ENCODE measurements around the gene P2RY1.
"Not testable (repeated sequence)": the region's sequence is repeated elsewhere in the genome, so short reads cannot be mapped to it uniquely, and the experiment has no call there.

P2RY1 gene

GRCh38 chr3:152839511-152839910, 4.6 kb downstream of the P2RY1 start:
- DNase-seq (ENCODE audit: low read depth in 2 of 2): no peak

GRCh38 chr3:152841131-152841530, 6.2 kb downstream of the P2RY1 start:
- no peak for DNase-seq (ENCODE audit: low read depth in 2 of 2)

GRCh38 chr3:152842413-152842812, 7.5 kb downstream of the P2RY1 start:
- no peak for DNase-seq (ENCODE audit: low read depth in 2 of 2)

- DNase-seq (ENCODE audit: low read depth in 2 of 2): no peak
These were observed 9.0 kb downstream of the P2RY1 start for GRCh38 chr3:152843955-152844354.

- DNase-seq (ENCODE audit: low read depth in 2 of 2): not testable (repeated sequence)
These were observed 11.8 kb downstream of the P2RY1 start for GRCh38 chr3:152846572-152847202.

- DNase-seq (ENCODE audit: low read depth in 2 of 2): not testable (repeated sequence)
These were observed 12.7 kb downstream of the P2RY1 start for GRCh38 chr3:152847599-152847998.

- no peak for DNase-seq (ENCODE audit: low read depth in 2 of 2)
These were observed 15.2 kb downstream of the P2RY1 start for GRCh38 chr3:152849996-152850578.

GRCh38 chr3:152853196-152853595, 18.3 kb downstream of the P2RY1 start:
- no peak for DNase-seq (ENCODE audit: low read depth in 2 of 2)

- no peak for DNase-seq (ENCODE audit: low read depth in 2 of 2)
These were observed 22.2 kb downstream of the P2RY1 start for GRCh38 chr3:152857082-152857481.

GRCh38 chr3:152858170-152858800, 23.4 kb downstream of the P2RY1 start:
- DNase-seq (ENCODE audit: low read depth in 2 of 2): no peak

- DNase-seq (ENCODE audit: low read depth in 2 of 2): no peak
These were observed 25.8 kb downstream of the P2RY1 start for GRCh38 chr3:152860736-152861135.

GRCh38 chr3:152865668-152866245, 30.8 kb downstream of the P2RY1 start:
- DNase-seq (ENCODE audit: low read depth in 2 of 2): no peak

- DNase-seq (ENCODE audit: low read depth in 2 of 2): no peak
These were observed 35.1 kb downstream of the P2RY1 start for GRCh38 chr3:152870027-152870426.

GRCh38 chr3:152873314-152873713, 38.4 kb downstream of the P2RY1 start:
- DNase-seq (ENCODE audit: low read depth in 2 of 2): not testable (repeated sequence)

- no peak for DNase-seq (ENCODE audit: low read depth in 2 of 2)
These were observed 40.2 kb downstream of the P2RY1 start for GRCh38 chr3:152874896-152875749.

GRCh38 chr3:152879130-152879789, 44.3 kb downstream of the P2RY1 start:
- no peak for DNase-seq (ENCODE audit: low read depth in 2 of 2)

- no peak for DNase-seq (ENCODE audit: low read depth in 2 of 2)
These were observed 44.9 kb downstream of the P2RY1 start for GRCh38 chr3:152879790-152880174.

- no peak for DNase-seq (ENCODE audit: low read depth in 2 of 2)
These were observed 50.1 kb downstream of the P2RY1 start for GRCh38 chr3:152885076-152885475.
